CD4-positive, alpha-beta memory T cell (primary cell): ENCODE measurements around the gene CPA4. TPM values are rescaled to one million over a fixed set of nuclear protein-coding genes. Genes with fewer than 3 reads are reported as not detected.

Source experiments
- CTCF ChIA-PET: fragments of 350-600 bp; sonication (Branson Sonifier 250); formaldehyde crosslinking; loops from one replicate; lab custom pipeline; 2021; ENCODE audit warnings: inconsistent platforms; ENCODE audit not compliant: partially characterized antibody; lab: Charles Lee
- POLR2A ChIA-PET: fragments of 350-600 bp; sonication (Branson Sonifier 250); formaldehyde crosslinking; loops from one replicate; lab custom pipeline; 2021; ENCODE audit not compliant: partially characterized antibody; lab: Charles Lee
- DNase-seq, 5 donors: peaks; one replicate each; pipeline versions ENCODE4 v3.0.0 to v3.0.0-alpha.2; 2020 to 2022; ENCODE audit warnings: mixed read lengths in 1 of 5
- H3K27ac ChIP-seq: one replicate; pipeline ENCODE4 v1.7.0; 2013; ENCODE audit warnings: low read depth, low read length
- H3K27me3 ChIP-seq: 2 replicates; pipeline ENCODE4 v1.7.0; 2013; ENCODE audit warnings: mild to moderate bottlenecking, low read length, moderate library complexity; ENCODE audit not compliant: insufficient read depth
- H3K36me3 ChIP-seq: 2 replicates; pipeline ENCODE4 v1.7.0; 2013; ENCODE audit warnings: mild to moderate bottlenecking, low read length, moderate library complexity; ENCODE audit not compliant: insufficient read depth
- H3K4me1 ChIP-seq: 2 replicates; pipeline ENCODE4 v1.7.0; 2013; ENCODE audit warnings: mild to moderate bottlenecking, low read length, moderate library complexity; ENCODE audit not compliant: insufficient read depth
- H3K4me3 ChIP-seq, 2 donors: one replicate each; pipeline ENCODE4 v1.7.0; 2013; ENCODE audit warnings: low read length in 2 of 2, mild to moderate bottlenecking in 1 of 2
- H3K9me3 ChIP-seq, 2 donors: one replicate each; pipeline ENCODE4 v1.7.0; 2013; ENCODE audit warnings: low read length in 2 of 2, control low read depth in 1 of 2; ENCODE audit not compliant: control insufficient read depth in 1 of 2
- H3K27ac Mint-ChIP-seq, 7 donors: one replicate each; pipeline ENCODE4 v1.8.0; 2020 to 2021; ENCODE audit warnings: mixed read lengths in 7 of 7, mild to moderate bottlenecking in 6 of 7, inconsistent platforms in 3 of 7, moderate library complexity in 3 of 7
- H3K27me3 Mint-ChIP-seq, 2 donors: one replicate each; pipeline ENCODE4 v1.8.0; 2020 to 2021; ENCODE audit warnings: mixed read lengths in 2 of 2
- H3K36me3 Mint-ChIP-seq, 2 donors: one replicate each; pipeline ENCODE4 v1.8.0; 2020 to 2021; ENCODE audit warnings: mixed read lengths in 2 of 2, inconsistent platforms in 1 of 2, mild to moderate bottlenecking in 1 of 2
- H3K4me1 Mint-ChIP-seq, 4 donors: one replicate each; pipeline ENCODE4 v1.8.0; 2020 to 2021; ENCODE audit warnings: mixed read lengths in 4 of 4, mild to moderate bottlenecking in 1 of 4
- H3K4me3 Mint-ChIP-seq, 8 donors: one replicate each; pipeline ENCODE4 v1.8.0; 2020 to 2021; ENCODE audit warnings: mixed read lengths in 8 of 8, mild to moderate bottlenecking in 7 of 8, moderate library complexity in 6 of 8, inconsistent platforms in 3 of 8
- H3K9me3 Mint-ChIP-seq, 8 donors: one replicate each; pipeline ENCODE4 v1.8.0; 2020 to 2021; ENCODE audit warnings: mixed read lengths in 8 of 8, mild to moderate bottlenecking in 5 of 8, inconsistent platforms in 3 of 8, moderate library complexity in 1 of 8
- intact Hi-C: fragments of 100-400 bp; cut with micrococcal nuclease; formaldehyde crosslinking; loops from one replicate; pipeline ENCODE4 v1.15.1; 2023
- polyA plus RNA-seq, 2 donors: library from polyadenylated mRNA; unstranded; fragments of 300-500 nt; fragmentation: Illumina TruSeq; gene quantifications; one replicate each; pipeline ENCODE4 v1.2.3, GENCODE V29; 2021
- total RNA-seq, 2 experiments: library from RNA; stranded (reverse); gene quantifications; one replicate each; pipeline ENCODE4 v1.2.3, GENCODE V29; 2021

The CPA4 gene
- total and polyA plus RNA-seq, 4 experiments from 2014 or later, result not detected

DNA sequence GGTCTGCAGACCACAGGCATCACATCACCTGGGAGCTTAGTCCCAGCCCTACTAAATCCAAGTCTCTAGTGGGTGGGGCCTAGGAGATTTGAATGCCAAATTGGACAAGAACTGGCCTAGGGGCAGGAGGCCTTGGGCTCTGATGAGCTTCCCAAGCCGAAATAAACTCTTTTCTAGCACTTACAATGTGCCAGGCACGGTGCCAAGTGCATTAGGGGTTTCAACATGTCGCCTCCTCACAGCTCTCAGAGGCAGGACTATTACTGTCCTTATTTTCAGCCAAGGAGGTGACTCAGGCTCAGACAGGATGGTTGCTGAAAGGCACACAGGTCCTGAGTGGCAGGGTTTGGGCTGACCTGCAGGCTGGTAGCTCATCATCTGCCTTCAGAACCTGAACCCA is 78.1 kb downstream of the CPA4 start:
- ChIA-PET POLR2A (no interaction called here), CTCF (no interaction called here)
- no peak for DNase-seq
- H3K27ac ChIP-seq, result no peak overlapping the region
- no peaks in the 10 kb centered on the region for H3K27me3 ChIP-seq
- H3K9me3 Mint-ChIP-seq, result peaks cover 0 to 6% (median under 1%) of the 10 kb centered on the region in 8 donors
- no peak overlapping the region for H3K27ac Mint-ChIP-seq
- H3K27me3 Mint-ChIP-seq, result peaks cover 0 to 2% of the 10 kb centered on the region in 2 donors
- H3K4me3 ChIP-seq, result no peak overlapping the region
- intact Hi-C loops, result no loop called here
- peaks cover 8 to 28% (median 10%) of the 10 kb centered on the region in 4 donors for H3K4me1 Mint-ChIP-seq
- H3K9me3 ChIP-seq, result no peaks in the 10 kb centered on the region
- H3K36me3 ChIP-seq, result no peaks in the 10 kb centered on the region
- no peak overlapping the region for H3K4me3 Mint-ChIP-seq
- H3K4me1 ChIP-seq, result no peaks in the 10 kb centered on the region
- H3K36me3 Mint-ChIP-seq, result peaks cover 0 to under 1% of the 10 kb centered on the region in 2 donors

DNA sequence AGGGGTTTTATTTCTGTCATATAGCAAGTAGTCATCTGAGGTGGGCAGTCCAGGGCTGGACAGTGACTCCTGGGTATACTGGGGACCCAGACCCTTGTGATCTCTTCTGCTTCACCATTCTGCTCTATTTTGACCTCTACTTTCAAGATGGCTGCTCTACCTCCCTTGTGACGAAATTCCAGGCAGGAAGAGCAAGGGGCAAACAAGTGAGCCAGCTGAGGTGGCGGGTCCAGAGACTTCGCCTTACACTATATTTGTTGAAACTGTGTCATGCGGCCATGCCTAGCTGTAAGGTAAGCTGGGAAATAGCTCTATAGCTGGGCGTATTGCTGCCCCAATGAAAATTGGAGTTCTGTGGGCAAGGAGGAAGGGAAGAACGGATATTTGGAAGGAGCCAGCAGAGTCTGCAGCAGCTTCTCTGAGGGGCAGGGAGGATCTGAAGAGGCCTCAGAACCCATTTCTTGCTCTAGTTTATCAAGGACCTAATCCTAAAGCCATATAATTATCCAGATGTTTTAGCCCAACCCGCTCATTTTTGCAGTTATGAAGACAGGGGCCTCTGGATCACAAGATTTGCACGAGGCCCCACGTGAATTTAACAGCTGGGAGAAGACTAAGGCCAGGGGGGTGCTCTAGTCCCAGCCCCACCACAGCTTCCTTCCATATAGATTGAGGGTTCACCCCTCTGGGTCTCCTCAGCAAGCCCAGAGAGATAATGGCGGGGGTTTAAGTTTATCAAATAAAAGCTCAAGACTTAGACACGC is 79.6 kb downstream of the CPA4 start:
- no peaks in the 10 kb centered on the region for H3K9me3 ChIP-seq
- no peaks in the 10 kb centered on the region for H3K36me3 ChIP-seq
- Mint-ChIP-seq H3K4me3 (no peak overlapping the region), H3K4me1 (peaks cover 5 to 18% (median 8%) of the 10 kb centered on the region in 4 donors), H3K27ac (no peak overlapping the region), H3K27me3 (peaks cover 0 to 2% of the 10 kb centered on the region in 2 donors), H3K9me3 (peaks cover 3 to 14% (median 9%) of the 10 kb centered on the region in 8 donors), H3K36me3 (peaks cover 0 to 3% of the 10 kb centered on the region in 2 donors)
- intact Hi-C loops, result no loop called here
- ChIA-PET CTCF (no interaction called here), POLR2A (no interaction called here)
- no peaks in the 10 kb centered on the region for H3K4me1 ChIP-seq
- H3K27me3 ChIP-seq, result no peaks in the 10 kb centered on the region
- DNase-seq, result no peak
- no peak overlapping the region for H3K4me3 ChIP-seq
- H3K27ac ChIP-seq, result no peak overlapping the region

Other genes starting within 250 kb of the CPA4 start
- 10 to 100 TPM; 14.0 to 17.2 TPM for gene ZC3HC1, start 241.8 kb upstream of the CPA4 start, total RNA-seq
- 10 to 100 TPM; 12.9 to 16.4 TPM for gene ZC3HC1, start 241.8 kb upstream of the CPA4 start, polyA plus RNA-seq
- gene KLHDC10, start 222.6 kb upstream of the CPA4 start, total RNA-seq, result 10 to 100 TPM; 21.4 to 22.3 TPM
- 1 to 10 TPM in 1 of 2 donors, under 1 TPM in 1; 0.46 to 2.1 TPM for gene KLHDC10, start 222.6 kb upstream of the CPA4 start, polyA plus RNA-seq
- 10 to 100 TPM; 34.5 to 38.0 TPM for gene TMEM209, start 87.8 kb upstream of the CPA4 start, total RNA-seq
- 10 to 100 TPM; 42.4 to 48.8 TPM for gene TMEM209, start 87.8 kb upstream of the CPA4 start, polyA plus RNA-seq
- gene SSMEM1, start 85.3 kb upstream of the CPA4 start, total RNA-seq, result not detected
- not detected for gene SSMEM1, start 85.3 kb upstream of the CPA4 start, polyA plus RNA-seq
- not detected for gene CPA2, start 26.3 kb upstream of the CPA4 start, total RNA-seq
- not detected for gene CPA2, start 26.3 kb upstream of the CPA4 start, polyA plus RNA-seq
- not detected for gene CPA5, start 51.7 kb downstream of the CPA4 start, total RNA-seq
- 10 to 100 TPM; 12.3 to 23.7 TPM for gene CPA5, start 51.7 kb downstream of the CPA4 start, polyA plus RNA-seq
- gene CPA1, start 87.3 kb downstream of the CPA4 start, total RNA-seq, result not detected
- gene CPA1, start 87.3 kb downstream of the CPA4 start, polyA plus RNA-seq, result not detected
- gene CEP41, start 147.9 kb downstream of the CPA4 start, total RNA-seq, result 1 to 10 TPM; 6.0 to 7.3 TPM
- gene CEP41, start 147.9 kb downstream of the CPA4 start, polyA plus RNA-seq, result 10 to 100 TPM; 16.3 to 20.9 TPM
- 1 to 10 TPM; 2.3 to 2.8 TPM for gene MEST, start 198.9 kb downstream of the CPA4 start, total RNA-seq
- 1 to 10 TPM; 3.5 to 9.6 TPM for gene MEST, start 198.9 kb downstream of the CPA4 start, polyA plus RNA-seq